HG02763 (cell line): ENCODE measurements around the gene REG1A.

Experiments
- ATAC-seq: cut with Tn5 transposase; IDR thresholded peaks from one replicate; pipeline ENCODE4 v1.9.1; 2021; ENCODE audit warnings: mild to moderate bottlenecking, moderate library complexity; ENCODE audit not compliant: unreplicated experiment

Gene REG1A, protein sequence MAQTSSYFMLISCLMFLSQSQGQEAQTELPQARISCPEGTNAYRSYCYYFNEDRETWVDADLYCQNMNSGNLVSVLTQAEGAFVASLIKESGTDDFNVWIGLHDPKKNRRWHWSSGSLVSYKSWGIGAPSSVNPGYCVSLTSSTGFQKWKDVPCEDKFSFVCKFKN

DNA sequence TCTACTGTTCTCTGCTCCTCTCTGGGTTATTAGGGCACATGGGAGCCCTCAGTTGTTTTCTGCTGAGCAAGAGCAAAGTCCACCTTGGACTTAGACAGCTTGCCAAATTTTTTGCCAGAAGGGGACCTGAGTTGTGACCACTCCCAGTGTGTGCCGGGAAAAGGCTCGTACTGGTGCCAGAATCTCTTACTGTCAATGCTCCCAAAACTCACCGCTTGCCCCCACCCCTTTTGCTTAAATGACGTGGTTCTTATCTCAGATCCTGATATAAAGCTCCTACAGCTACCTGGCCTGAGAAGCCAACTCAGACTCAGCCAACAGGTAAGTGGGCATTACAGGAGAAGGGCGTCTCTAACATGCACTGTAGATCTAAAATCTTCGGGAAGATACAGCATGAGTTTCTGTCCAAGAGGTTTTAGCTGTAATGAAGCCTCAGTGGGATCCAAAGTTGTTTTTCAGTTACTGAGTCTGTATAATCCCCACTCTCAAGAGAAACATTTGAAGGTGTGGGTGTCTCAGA is at the start of gene REG1A:
Gene REG1A, plus strand, starts transcription at position 295 of the 520 bp plus-strand sequence. CDS start 374 bp downstream, outside the sequence.
- no peak for ATAC-seq

DNA sequence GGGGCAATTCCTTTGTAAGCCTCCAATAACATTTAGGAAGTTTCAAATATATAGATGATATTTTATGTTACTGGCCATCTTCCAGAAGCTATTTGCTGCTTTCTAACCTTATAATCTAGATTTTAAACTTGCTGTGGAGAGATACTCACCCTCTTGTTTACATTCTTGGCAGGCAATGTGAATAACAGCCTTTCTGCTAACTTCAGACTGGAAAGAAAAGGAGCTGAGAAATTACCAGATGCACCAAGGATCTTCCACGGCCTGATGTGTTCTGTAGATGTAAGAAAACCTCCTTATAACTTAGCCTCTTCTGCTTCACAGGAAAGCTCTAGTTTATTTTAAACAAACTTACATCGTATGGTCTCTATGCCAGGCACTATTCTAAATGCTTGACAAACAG is 49.2 kb upstream of the REG1A start:
- ATAC-seq, result no peak

DNA sequence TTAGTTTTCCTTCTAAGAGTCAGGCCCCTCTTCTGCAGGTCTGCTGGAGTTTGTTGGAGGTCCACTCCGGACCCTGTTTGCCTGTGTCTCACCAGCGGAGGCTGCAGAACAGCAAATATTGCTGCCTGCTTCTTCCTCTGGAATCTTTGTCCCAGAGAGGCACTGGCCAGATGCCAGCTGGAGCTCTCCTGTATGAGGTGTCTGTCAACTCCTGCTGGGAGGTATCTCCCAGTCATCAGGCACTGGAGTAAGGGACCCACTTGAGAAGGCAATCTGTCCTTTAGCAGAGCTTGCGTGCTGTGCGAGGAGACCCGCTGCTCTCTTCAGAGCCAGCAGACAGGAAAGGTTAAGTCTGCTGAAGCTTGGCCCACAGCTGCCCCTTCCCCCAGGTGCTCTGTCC is 37.3 kb upstream of the REG1A start:
- ATAC-seq, result no peak

DNA sequence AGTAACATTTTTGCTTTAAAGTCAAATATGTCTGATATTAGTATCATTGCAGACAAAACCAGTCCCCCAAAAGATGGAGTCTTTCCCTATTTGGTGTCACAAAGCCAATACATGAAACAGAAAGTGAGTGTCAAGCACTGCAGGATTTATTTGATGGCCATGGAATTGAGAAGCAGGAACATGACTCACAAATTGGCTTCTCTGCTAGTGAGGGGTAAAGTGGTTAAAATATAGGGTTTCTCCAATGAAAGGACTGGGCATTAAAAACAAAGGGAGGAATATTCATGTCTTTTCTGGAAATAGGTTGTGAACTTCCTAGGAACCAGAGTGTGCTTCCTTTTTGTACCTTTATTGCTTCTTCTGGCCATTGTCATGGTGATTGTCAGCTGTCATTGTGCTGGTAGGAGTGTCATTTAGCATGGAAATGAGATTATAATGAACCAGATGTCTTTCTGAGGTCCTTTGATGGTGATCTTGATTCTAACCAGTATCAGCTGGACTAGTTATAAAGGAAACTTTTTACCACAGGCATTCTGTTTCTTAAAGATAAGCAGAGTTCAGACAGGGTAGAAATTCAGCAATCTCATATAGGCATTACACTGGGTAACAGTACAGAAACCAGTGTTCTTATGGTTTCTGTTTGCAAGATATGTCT is 36.6 kb upstream of the REG1A start:
- no peak for ATAC-seq

DNA sequence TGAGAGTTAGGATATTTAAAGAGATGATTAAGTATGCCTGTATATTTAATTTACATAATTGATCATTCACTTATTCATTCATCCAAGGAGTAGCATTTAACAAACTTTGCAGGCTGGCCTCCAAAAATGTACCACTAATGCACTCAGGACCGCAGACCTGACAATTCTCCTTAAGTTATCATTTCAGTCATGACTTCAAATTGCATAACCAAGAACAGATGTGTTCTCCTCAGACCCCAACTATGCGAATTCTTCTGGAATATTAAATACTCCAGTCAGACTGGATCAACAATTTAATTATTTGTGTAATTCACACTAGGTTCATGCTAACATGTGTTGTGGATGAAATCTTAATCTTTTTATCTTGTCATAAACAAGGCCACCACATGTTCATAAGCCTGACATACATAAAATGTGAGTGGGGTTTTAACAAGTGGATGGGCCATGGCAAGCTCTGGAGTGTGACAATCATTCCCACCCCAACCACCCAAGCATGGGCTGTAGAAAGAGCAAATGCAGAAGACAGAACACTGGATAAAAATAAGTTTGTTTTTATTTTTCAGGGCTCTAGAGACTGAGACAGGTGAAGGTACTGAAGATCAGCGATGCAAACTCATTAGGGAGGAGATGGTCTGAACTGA is 35.7 kb upstream of the REG1A start:
- no peak for ATAC-seq

DNA sequence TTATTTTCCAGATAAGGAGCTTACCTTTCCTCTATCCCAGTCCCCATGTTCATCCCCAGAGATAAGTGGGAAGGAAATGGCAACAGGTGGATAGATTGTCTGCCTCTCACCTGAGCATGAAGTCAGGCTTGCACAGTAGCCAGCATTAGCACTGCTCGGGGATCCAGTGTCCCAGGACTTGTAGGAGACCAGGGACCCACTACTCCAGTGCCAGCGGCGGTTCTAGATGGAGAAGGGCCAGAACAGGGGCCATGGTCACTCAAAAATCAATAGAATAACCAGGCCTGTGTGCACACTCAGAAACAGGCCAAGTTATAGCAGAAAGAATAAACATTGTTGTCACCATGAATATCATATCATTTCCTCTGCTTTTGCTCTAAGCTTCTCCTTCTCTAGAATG is 34.9 kb upstream of the REG1A start:
- no peak for ATAC-seq

DNA sequence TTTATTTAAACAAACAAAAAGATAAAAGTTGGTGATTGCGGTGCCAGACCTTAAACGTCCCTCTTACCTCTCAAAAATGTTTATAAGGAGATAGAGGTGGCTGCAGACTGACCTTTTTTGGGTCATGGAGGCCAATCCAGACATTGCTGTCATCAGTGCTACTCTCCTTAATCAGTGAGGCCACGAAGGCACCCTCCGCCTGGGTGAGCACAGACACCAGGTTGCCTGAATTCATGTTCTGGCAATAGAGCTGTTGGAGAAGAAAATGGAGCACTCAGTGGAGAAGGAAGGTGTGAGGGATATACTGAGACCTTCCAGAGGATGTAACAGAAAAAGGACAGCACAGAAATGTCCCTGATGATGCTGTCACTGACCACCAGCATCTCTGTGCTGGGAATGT is 34.0 kb upstream of the REG1A start:
- ATAC-seq, result no peak

DNA sequence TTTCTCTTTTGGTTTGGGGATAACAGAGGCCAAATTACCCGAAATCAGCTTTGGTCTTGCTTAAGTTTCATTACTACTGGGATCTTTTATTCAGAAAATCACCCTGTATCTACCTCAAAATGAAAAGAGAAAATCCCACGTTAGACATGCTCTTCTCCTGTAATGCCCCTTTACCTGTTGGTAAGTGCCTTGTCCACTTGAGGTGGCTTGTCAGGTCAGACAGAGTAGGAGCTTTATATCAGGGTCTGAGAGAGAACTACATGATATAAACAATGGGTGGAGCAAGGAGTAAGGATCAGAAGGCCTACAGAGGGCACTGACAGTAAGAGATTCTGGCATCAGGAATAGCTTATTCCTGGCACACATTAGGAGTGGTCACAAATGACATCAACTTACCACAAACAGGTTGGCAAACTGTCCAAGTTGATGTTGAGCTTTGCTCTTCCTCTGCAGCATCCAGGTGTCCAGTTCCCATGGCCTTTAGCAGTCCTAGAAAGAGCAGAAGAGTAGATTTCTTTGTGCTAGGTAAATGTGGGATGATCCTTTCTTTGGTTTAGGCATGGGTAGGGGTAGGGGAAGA is 32.4 kb upstream of the REG1A start, which contains the start of gene REG1B:
Gene REG1B, minus strand, starts transcription at position 209 of the 580 bp plus-strand sequence. CDS start 381 bp downstream, outside the sequence.
- ATAC-seq, result no peak

DNA sequence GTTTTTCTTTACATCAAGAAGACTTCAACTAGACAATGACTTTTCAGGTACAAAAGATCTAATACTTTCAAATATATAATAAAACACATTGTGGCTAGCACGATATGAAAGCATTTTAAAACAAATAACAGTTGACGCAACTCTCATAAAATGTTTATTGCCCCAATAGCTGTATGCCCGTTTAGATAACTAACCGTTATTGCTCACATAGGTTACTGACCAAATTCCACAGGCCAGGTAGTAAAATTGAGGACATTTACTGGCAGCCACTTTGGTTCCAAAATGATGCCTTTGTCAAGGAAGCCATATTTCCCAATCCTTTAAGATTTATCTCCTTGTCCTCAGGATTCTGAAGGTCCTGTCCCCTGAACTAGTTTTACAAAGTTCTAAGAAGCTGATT is 29.6 kb upstream of the REG1A start:
- ATAC-seq, result no peak

DNA sequence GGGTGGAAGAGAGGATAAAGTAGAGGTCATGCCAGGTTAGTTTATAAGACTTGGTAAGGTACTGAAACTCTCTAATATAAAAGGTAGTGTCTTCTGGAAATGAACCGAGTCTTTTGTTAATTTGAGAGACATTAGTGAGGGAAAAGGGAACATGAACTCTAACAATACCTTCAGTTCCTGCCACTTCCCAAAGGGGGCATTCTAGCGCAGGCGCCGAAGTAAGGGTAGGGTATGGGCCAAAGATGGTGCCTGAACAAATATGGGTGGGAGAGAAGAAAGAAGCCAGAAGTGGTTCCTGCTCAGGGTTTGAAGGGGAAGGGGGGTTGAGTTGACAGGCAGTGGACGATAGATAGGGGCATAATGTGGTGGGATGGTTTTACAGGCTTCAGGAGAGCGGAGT is 22.4 kb upstream of the REG1A start:
- no peak for ATAC-seq

DNA sequence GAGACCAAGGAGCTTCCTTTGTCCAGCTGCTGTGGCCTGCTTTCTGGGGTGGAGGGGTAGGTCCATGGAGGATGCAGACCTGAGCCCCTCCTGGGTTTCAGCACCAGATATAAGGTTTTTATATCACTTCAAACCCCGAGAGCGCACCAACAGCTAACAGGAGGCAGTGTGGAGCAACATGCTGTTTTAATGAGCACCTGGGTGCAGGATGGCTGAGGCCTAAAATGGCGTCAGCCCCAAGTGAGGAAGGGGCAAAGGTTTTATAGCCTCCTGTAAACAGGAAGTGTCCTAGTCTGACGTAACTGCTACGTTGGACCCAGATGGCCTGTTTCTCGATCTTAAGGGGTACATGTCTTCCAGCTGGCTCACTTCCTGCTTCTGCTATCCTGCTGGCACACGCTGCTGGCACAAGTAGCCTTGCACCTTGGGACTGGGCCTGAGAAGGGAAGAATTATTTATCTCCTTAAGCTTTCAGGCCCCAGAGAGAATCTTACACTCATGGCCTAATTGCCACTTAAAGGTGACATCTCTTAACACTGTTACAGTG is 21.1 kb upstream of the REG1A start:
- ATAC-seq, result no peak

DNA sequence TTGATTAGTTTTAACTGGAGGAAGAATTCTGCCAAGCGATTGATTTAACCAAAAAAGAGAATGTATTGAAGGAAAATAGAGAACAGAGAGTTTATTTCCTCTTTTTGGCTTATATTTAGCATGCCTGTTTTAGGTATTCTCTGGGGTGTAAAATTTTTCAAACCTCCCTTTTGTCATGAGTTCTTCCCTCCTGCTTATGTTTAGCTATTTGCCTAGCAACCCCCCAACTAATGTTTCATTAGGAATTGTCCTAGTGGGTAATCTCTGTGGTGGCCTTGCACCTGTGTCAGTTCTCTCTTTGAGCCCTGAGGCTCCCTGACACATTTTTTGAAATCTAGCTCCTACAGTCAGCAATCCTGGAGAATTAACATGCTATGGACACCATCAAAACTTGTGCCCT is 20.0 kb upstream of the REG1A start:
- no peak for ATAC-seq

DNA sequence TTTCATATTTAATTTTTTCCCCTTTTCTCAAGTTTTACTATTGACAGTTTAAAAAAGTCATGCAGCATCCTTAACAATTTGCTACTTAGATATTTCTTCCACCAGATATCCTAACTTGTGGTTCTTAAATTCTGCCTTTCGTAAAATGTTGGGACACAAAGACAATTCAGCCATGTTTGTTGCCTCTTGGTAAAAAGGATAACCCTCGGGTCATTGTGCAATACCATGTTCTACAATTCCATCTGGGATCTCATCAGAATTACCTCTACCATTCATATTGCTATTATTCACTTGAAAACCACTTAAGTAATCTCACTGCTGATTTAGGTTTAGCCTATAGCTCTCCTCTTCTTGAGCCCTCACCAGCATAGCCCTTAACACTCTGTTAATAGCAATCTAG is 19.3 kb upstream of the REG1A start:
- ATAC-seq, result no peak

DNA sequence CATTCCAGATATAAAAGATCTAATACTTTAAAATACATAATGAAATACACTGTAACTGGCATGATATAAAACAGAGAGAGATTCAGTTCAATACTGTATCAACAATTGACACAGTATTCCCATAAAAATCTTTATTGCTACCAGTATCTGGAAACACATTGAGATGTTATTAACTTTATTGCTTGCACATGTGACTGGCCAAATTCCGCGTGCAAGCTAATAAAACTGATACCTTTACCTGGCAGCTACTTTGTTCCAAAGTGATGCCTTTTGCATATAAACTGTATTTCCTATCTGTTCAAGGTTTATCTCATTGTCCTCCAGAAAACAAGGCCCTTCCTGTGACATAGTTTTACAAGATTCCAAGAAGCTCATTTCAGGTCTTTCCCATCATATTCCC is 17.1 kb upstream of the REG1A start:
- no peak for ATAC-seq

DNA sequence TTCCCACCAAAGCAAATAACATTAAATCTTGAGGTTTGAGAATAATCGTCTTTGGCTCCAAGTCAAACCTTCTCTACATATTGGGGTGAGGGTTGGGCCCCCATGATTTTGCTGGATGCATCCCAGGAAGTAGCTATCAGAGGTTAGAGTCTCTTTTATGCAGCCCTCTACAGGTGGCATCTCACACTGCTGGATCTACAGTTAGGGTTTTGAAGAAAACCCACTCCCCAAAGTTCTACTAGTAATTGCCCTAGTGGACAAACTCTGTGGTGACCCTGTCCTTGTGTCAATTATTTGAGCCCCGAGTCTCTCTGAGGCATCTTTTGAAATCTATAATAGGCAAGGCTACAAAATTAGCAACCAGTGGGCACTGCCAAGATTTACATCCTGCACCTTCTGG is 15.0 kb upstream of the REG1A start:
- no peak for ATAC-seq

DNA sequence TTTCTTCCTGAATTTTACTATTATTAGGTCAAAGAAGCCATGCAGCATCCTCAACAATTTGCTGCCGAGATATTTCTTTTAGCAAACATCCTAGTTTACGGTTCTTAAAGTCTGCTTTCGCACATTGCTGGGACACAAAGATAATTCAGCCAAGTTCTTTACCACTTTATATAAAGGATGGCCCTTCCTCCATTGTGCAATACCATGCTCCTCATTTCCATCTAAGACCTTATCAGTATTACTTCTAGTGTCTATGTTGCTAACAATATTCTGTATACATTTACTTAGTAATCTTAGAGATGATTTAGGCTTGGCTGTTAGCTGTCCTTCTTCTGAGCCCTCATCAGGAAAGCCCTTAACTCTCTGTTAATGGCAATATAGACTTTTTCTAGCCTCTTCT is 8.0 kb upstream of the REG1A start:
- ATAC-seq, result no peak

DNA sequence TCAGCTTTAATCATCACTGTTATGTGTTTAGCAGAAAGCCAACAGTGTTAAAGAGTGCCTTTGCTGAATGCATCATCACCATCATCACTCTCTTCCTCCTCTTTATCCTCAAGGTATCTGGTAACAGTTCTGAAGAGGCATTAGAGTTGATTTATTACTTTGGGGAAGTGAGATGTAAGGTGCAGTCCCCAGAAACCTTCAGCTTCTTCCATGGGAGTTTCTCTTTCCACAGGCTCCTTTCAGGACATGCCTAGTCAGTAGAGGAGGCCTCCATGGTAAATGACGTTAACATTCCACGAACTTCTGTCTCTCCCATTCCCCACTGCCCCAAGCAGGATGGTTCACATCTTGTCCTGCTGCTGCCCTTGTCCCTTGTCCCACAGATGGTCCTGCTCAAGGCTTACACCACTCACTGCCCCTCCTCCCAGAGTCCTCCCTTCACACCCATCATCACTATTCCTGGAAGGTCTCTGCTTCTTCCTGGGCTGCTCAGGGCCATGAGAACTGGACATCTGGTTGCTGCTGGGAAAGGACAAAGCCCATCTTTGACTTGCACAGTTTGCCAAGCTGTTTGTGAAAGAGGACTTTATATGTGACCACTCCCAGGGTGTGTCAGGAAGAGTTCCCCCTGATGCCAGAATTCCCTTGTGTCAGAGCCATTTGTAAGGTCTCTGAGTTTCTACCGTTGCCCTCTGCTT is 5.3 kb upstream of the REG1A start:
- no peak for ATAC-seq

DNA sequence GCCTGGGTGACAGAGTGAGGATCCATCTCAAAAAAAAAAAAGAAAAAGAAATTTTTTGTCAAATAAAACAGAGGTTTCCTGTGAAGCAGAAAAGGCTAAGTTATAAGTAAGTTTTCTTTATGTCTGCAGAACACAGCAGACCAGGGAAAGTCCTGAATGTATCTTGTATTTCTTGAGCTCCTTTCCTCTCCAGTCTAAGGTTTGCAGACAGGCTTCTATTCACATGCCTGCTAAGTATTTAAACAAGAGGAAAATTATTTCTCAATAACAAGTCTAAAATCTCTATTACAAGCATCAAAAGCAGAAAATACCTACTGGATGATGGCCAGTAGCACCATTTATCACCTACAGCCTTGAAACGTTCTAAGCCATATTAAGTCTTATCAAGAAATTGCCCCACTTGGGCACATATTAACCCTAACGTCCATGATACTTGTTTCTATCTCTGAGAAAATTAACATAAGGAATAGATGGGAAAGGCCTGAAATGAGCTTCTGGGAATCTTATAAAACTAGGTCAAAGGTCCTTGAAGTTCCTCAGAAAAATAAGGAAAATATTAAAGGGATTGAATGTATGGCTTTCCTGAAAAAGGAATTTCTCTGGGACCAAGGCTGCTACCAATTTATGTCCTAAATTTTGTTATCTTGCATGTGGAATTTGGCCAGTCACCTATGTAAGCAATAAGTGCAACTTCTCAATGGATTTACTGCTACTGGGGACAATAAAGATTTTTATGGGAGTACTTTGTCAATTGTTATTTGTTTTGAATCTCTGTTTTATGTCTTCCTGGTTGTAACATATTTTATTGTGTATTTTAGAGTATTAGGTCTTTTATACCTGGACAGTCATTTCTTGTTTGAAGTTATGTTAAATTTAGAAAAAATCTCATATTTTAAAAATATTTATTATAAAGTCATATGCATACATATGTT is 3.0 kb upstream of the REG1A start:
- ATAC-seq, result no peak

DNA sequence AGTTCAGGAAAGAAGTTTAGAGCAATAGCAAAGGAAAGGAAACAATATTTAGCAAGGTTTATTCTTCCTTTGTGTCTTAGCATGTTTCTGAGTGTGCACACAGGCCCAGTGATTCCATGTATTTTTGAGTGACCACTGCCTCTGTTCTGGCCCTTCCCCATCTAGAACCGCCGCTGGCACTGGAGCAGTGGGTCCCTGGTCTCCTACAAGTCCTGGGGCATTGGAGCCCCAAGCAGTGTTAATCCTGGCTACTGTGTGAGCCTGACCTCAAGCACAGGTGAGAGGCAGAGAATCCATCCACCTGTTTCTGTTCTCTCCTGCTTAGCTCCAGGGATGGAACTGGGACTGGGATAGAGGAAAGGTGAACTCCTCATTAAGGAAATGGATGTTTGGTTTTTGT is 2.4 kb downstream of the REG1A start:
- ATAC-seq, result no peak
